Fibroblast of lung (primary cell): ENCODE measurements around the gene CRY1. TPM values are rescaled to one million over a fixed set of nuclear protein-coding genes. Genes with fewer than 3 reads are reported as not detected.

Experiments
- DNase-seq, 2 donors: peaks; one replicate each; pipeline versions ENCODE4 v3.0.0 to v3.0.0-alpha.2; 2010; ENCODE audit warnings: low read depth in 2 of 2
- H2AFZ ChIP-seq: 2 replicates; pipeline ENCODE4 v1.5.1; 2012; ENCODE audit warnings: low read length, control low read depth, inconsistent platforms
- H3K27ac ChIP-seq: 2 replicates; pipeline ENCODE4 v1.5.1; 2011; ENCODE audit warnings: low read length, control low read depth; ENCODE audit not compliant: insufficient read depth
- H3K27me3 ChIP-seq: 2 replicates; pipeline ENCODE4 v1.5.1; 2011; ENCODE audit warnings: mild to moderate bottlenecking, low read length; ENCODE audit not compliant: control insufficient read depth, insufficient read depth
- H3K36me3 ChIP-seq: 2 replicates; pipeline ENCODE4 v1.5.1; 2011; ENCODE audit warnings: low read length; ENCODE audit not compliant: control insufficient read depth, insufficient read depth
- H3K4me1 ChIP-seq: 2 replicates; pipeline ENCODE4 v1.5.1; 2011; ENCODE audit warnings: low read length; ENCODE audit not compliant: control insufficient read depth, insufficient read depth; ENCODE audit errors: extremely low read depth
- H3K4me2 ChIP-seq: 2 replicates; pipeline ENCODE4 v1.5.1; 2011; ENCODE audit warnings: low read length, control low read depth; ENCODE audit not compliant: insufficient read depth; ENCODE audit errors: extremely low read depth
- H3K4me3 ChIP-seq, 4 experiments: fragments of 200-600 bp in 1 of 4; sonication (generic) in 1 of 4; replicated peaks in 1 of 4; 2 replicates each; pipeline ENCODE4 v1.5.1; 2011 to 2016; ENCODE audit warnings: low read length in 4 of 4, low read depth in 3 of 4, mild to moderate bottlenecking in 3 of 4, control low read depth in 2 of 4, inconsistent platforms in 1 of 4, mixed read lengths in 1 of 4; ENCODE audit not compliant: insufficient read depth in 1 of 4; ENCODE audit errors: control extremely low read depth in 1 of 4
- H3K79me2 ChIP-seq: 2 replicates; pipeline ENCODE4 v1.5.1; 2012; ENCODE audit warnings: mild to moderate bottlenecking, low read length, inconsistent platforms; ENCODE audit not compliant: control insufficient read depth, insufficient read depth
- H3K9ac ChIP-seq: 2 replicates; pipeline ENCODE4 v1.5.1; 2011; ENCODE audit warnings: mild to moderate bottlenecking, low read length, control low read depth; ENCODE audit not compliant: insufficient read depth
- H3K9me3 ChIP-seq: 2 replicates; pipeline ENCODE4 v1.5.1; 2012; ENCODE audit warnings: low read depth, low read length; ENCODE audit not compliant: control insufficient read depth, insufficient read depth
- H4K20me1 ChIP-seq: 2 replicates; pipeline ENCODE4 v1.5.1; 2011; ENCODE audit warnings: low read length; ENCODE audit not compliant: control insufficient read depth, insufficient read depth; ENCODE audit errors: extremely low read depth
- CTCF ChIP-seq, 2 donors: IDR thresholded peaks in 1 of 2; conservative IDR thresholded peaks in 1 of 2; 1 replicate in 1 of 2; 2 replicates in 1 of 2; pipeline ENCODE4 v1.5.1; 2011 to 2012; ENCODE audit warnings: low read length in 2 of 2, control low read depth in 1 of 2, inconsistent platforms in 1 of 2, low read depth in 1 of 2, mild to moderate bottlenecking in 1 of 2
- EZH2 ChIP-seq: IDR thresholded peaks from 2 replicates; pipeline ENCODE4 v1.5.1; 2012; ENCODE audit warnings: low read length, control low read depth, mild to moderate bottlenecking; ENCODE audit errors: missing control alignments
- polyA plus RNA-seq, 2 donors: library from polyadenylated mRNA; depleted of rRNA in 1 of 2; stranded (reverse) in 1 of 2; unstranded in 1 of 2; fragments of >200 nt; gene quantifications; 2 replicates each; pipeline ENCODE4 v1.2.1, GENCODE V29; 2011 to 2012; ENCODE audit warnings: missing spikeins in 1 of 2
- total RNA-seq: library from RNA; depleted of rRNA; stranded (reverse); fragments of >200 nt; gene quantifications from 2 replicates; pipeline ENCODE4 v1.2.1, GENCODE V29; 2014

Gene CRY1
- total and polyA plus RNA-seq, 2 donors (not counting 1 experiment from before 2014, with no cell fraction given), result 9.6 to 12.9 TPM

GRCh38 chr12:106974511-106974910 lies 118.8 kb downstream of the CRY1 start:
- Histone ChIP-seq H3K4me2 (no peak overlapping the region), H2AFZ (no peak overlapping the region), H3K27ac (no peak overlapping the region), H3K9me3 (no peaks in the 10 kb centered on the region), H3K9ac (no peak overlapping the region), H3K4me1 (peaks cover 10% of the 10 kb centered on the region), H3K79me2 (peaks cover 3% of the 10 kb centered on the region), H4K20me1 (no peaks in the 10 kb centered on the region), H3K4me3 (no peak overlapping the region), H3K36me3 (peaks cover 6% of the 10 kb centered on the region), H3K27me3 (no peaks in the 10 kb centered on the region)
- no peak for DNase-seq
- no peak for TF ChIP-seq CTCF (conservative IDR thresholded peaks at IDR 0.05 in 1 of 2, IDR thresholded peaks at IDR 0.05 in 1 of 2; ENCODE audit: low read depth in 1 of 2, low read length in 2 of 2)
- no peak for TF ChIP-seq EZH2

GRCh38 chr12:106973545-106973944 lies 119.8 kb downstream of the CRY1 start:
- Histone ChIP-seq H3K36me3 (peaks cover 6% of the 10 kb centered on the region), H3K9ac (no peak overlapping the region), H3K79me2 (peaks cover 3% of the 10 kb centered on the region), H2AFZ (no peak overlapping the region), H3K4me1 (peaks cover 10% of the 10 kb centered on the region), H3K4me2 (no peak overlapping the region), H4K20me1 (peaks cover under 1% of the 10 kb centered on the region), H3K4me3 (no peak overlapping the region), H3K27me3 (no peaks in the 10 kb centered on the region), H3K27ac (no peak overlapping the region), H3K9me3 (no peaks in the 10 kb centered on the region)
- TF ChIP-seq CTCF (conservative IDR thresholded peaks at IDR 0.05 in 1 of 2, IDR thresholded peaks at IDR 0.05 in 1 of 2; ENCODE audit: low read depth in 1 of 2, low read length in 2 of 2) (no peak), EZH2 (no peak)
- DNase-seq, result no peak

GRCh38 chr12:106971065-106971464 lies 122.3 kb downstream of the CRY1 start:
- no peak for DNase-seq
- no peak overlapping the region for H3K9ac ChIP-seq
- H3K4me1 ChIP-seq, result peaks cover 4% of the 10 kb centered on the region
- H4K20me1 ChIP-seq, result peaks cover 3% of the 10 kb centered on the region
- peaks cover 15% of the 10 kb centered on the region for H3K79me2 ChIP-seq
- H3K27ac ChIP-seq, result no peak overlapping the region
- TF ChIP-seq EZH2 (no peak), CTCF (conservative IDR thresholded peaks at IDR 0.05 in 1 of 2, IDR thresholded peaks at IDR 0.05 in 1 of 2; ENCODE audit: low read depth in 1 of 2, low read length in 2 of 2) (no peak)
- H3K27me3 ChIP-seq, result no peaks in the 10 kb centered on the region
- no peak overlapping the region for H2AFZ ChIP-seq
- no peak overlapping the region for H3K4me3 ChIP-seq
- peaks cover 8% of the 10 kb centered on the region for H3K36me3 ChIP-seq
- no peaks in the 10 kb centered on the region for H3K9me3 ChIP-seq
- no peak overlapping the region for H3K4me2 ChIP-seq
